ENCODE data around the gene ATP8A2.

- no peak for TF ChIP-seq POLR2AphosphoS5 (IDR thresholded peaks at IDR 0.05; ENCODE audit: borderline replicate concordance, low read depth, low read length)
- no peak for TF ChIP-seq FOXP2 (optimal IDR thresholded peaks at IDR 0.05; ENCODE audit: control extremely low read depth, extremely low read length, insufficient read depth)
Observed at GRCh38 chr13:25775275-25775674, 403.5 kb downstream of the ATP8A2 start.
